ENCODE measurements around the gene FBXL4. TPM values are rescaled to one million over a fixed set of nuclear protein-coding genes. Genes with fewer than 3 reads are reported as not detected.

The FBXL4 gene
- total RNA-seq, 1 experiment from 2014 or later: 5.1 TPM

DNA sequence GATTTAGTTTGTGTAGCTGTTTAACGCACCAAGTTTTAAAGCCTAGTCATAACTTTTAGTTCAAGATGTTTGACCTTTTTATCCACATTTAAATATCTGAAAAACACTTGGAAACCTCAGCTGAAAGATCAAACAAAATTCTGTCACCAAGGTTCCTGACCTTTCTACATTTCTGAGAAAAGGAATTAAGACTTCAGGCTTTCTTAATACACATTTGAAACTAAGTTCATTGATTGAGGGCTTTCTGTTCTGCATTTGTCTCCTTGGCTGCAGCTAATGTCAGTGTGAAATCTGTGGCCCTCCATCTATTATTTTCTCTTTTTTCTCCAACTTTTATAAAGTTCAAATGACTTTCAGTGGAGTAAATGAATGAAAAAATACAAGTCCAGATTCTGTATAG lies 22.7 kb upstream of the FBXL4 start:
- Mint-ChIP-seq H3K27ac (no peak overlapping the region), H3K4me1 (peaks cover 13 to 14% of the 10 kb centered on the region in 2 experiments), H3K36me3 (ENCODE audit: insufficient read depth in 1 of 3, low read depth in 3 of 3) (peaks cover 0 to 5% (median 0%) of the 10 kb centered on the region in 3 experiments; a peak in 3 of 7 replicates), H3K9me3 (peaks cover 3 to 5% of the 10 kb centered on the region in 2 experiments; a peak in 2 of 5 replicates), H3K27me3 (ENCODE audit: low read depth) (no peaks in the 10 kb centered on the region), H3K4me3 (no peak overlapping the region)
- Histone ChIP-seq H2AK5ac (ENCODE audit: insufficient read length, low read length) (no peak overlapping the region), H4K20me1 (ENCODE audit: control insufficient read depth, insufficient read depth, insufficient read length) (no peaks in the 10 kb centered on the region), H3K18ac (ENCODE audit: insufficient read length, low read depth, low read length) (no peak overlapping the region), H2BK20ac (ENCODE audit: low read depth, low read length, poor library complexity, severe bottlenecking) (no peak overlapping the region), H3K27me3 (ENCODE audit: insufficient read depth, low read length) (no peaks in the 10 kb centered on the region), H4K8ac (replicated peaks; ENCODE audit: insufficient read length, low read depth, low read length) (no peak overlapping the region), H4K91ac (ENCODE audit: insufficient read length, low read depth, low read length) (no peak overlapping the region), H2BK15ac (ENCODE audit: low read depth, low read length) (no peak overlapping the region), H2BK12ac (ENCODE audit: insufficient read length, low read depth, low read length) (no peak overlapping the region), H3K56ac (ENCODE audit: insufficient read length, low read depth, low read length) (no peak overlapping the region), H2BK120ac (ENCODE audit: low read depth, low read length, poor library complexity, severe bottlenecking) (no peak overlapping the region), H3K9me3 (ENCODE audit: control insufficient read depth, low read depth, low read length) (no peaks in the 10 kb centered on the region), H3K9ac (ENCODE audit: extremely low read depth, insufficient read length, low read length) (no peak overlapping the region), H4K5ac (ENCODE audit: insufficient read length, low read depth, low read length) (no peak overlapping the region), H3T11ph (ENCODE audit: low read length) (no peak overlapping the region), H3K23ac (ENCODE audit: insufficient read length, low read depth, low read length) (no peak overlapping the region), H3K23me2 (ENCODE audit: insufficient read length, low read depth, low read length, poor library complexity, severe bottlenecking) (no peaks in the 10 kb centered on the region), H3K4me2 (ENCODE audit: insufficient read depth, insufficient read length, low read length) (no peak overlapping the region), H3K79me2 (ENCODE audit: insufficient read depth, low read length) (no peaks in the 10 kb centered on the region), H3K79me1 (ENCODE audit: insufficient read depth, low read depth, low read length, poor library complexity, severe bottlenecking) (no peaks in the 10 kb centered on the region), H3K14ac (ENCODE audit: insufficient read depth, low read length) (no peak overlapping the region), H3K4ac (ENCODE audit: low read depth, low read length) (no peak overlapping the region), H3K27ac (ENCODE audit: insufficient read length, low read depth, low read length) (no peak overlapping the region), H2AFZ (ENCODE audit: low read length) (no peak overlapping the region), H2BK5ac (ENCODE audit: insufficient read length, low read length) (no peak overlapping the region), H3K4me1 (ENCODE audit: insufficient read depth, low read length) (no peaks in the 10 kb centered on the region; the same call in 1 of the 2 replicates)
- DNase-seq: no peak
- WGBS (ENCODE audit: extremely low coverage, insufficient read length, low lambda C conversion rate): no CpG with 5 or more reads among the region's 1 CpG
- TF ChIP-seq, protein P1, sequence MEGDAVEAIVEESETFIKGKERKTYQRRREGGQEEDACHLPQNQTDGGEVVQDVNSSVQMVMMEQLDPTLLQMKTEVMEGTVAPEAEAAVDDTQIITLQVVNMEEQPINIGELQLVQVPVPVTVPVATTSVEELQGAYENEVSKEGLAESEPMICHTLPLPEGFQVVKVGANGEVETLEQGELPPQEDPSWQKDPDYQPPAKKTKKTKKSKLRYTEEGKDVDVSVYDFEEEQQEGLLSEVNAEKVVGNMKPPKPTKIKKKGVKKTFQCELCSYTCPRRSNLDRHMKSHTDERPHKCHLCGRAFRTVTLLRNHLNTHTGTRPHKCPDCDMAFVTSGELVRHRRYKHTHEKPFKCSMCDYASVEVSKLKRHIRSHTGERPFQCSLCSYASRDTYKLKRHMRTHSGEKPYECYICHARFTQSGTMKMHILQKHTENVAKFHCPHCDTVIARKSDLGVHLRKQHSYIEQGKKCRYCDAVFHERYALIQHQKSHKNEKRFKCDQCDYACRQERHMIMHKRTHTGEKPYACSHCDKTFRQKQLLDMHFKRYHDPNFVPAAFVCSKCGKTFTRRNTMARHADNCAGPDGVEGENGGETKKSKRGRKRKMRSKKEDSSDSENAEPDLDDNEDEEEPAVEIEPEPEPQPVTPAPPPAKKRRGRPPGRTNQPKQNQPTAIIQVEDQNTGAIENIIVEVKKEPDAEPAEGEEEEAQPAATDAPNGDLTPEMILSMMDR (conservative IDR thresholded peaks at IDR 0.05): no peak

All from H9 (cell line).